Measurements from ENCODE around the gene SOHLH2. TPM values are rescaled to one million over a fixed set of nuclear protein-coding genes. Genes with fewer than 3 reads are reported as not detected.

Gene SOHLH2
- polyA plus RNA-seq, 1 experiment: 0.35 TPM

GRCh38 chr13:36193151-36193855 is 21.1 kb downstream of the SOHLH2 start:
- H3K4me3 ChIP-seq (ENCODE audit: low read depth, low read length): no peak overlapping the region
- TF ChIP-seq, protein P1, sequence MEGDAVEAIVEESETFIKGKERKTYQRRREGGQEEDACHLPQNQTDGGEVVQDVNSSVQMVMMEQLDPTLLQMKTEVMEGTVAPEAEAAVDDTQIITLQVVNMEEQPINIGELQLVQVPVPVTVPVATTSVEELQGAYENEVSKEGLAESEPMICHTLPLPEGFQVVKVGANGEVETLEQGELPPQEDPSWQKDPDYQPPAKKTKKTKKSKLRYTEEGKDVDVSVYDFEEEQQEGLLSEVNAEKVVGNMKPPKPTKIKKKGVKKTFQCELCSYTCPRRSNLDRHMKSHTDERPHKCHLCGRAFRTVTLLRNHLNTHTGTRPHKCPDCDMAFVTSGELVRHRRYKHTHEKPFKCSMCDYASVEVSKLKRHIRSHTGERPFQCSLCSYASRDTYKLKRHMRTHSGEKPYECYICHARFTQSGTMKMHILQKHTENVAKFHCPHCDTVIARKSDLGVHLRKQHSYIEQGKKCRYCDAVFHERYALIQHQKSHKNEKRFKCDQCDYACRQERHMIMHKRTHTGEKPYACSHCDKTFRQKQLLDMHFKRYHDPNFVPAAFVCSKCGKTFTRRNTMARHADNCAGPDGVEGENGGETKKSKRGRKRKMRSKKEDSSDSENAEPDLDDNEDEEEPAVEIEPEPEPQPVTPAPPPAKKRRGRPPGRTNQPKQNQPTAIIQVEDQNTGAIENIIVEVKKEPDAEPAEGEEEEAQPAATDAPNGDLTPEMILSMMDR (IDR thresholded peaks at IDR 0.05; ENCODE audit: low read depth, low read length): no peak
- no peaks in the 10 kb centered on the region for H3K9me3 ChIP-seq (ENCODE audit: control insufficient read depth, insufficient read depth, low read length)
- POLR2A ChIA-PET: no interaction called here
- H3K27me3 ChIP-seq (ENCODE audit: control insufficient read depth, insufficient read depth, low read length): peaks cover 2% of the 10 kb centered on the region
- CTCF ChIA-PET: interaction anchor here (0.8 kb wide), 1 partner anchor 24 kb away, joined by 9 read pairs; no protein-coding TSS in a partner anchor
- no peak for DNase-seq (ENCODE audit: low read depth, low spot score)
- H3K27ac ChIP-seq (ENCODE audit: low read depth, low read length): no peak overlapping the region

GRCh38 chr13:36192166-36192565 is 22.2 kb downstream of the SOHLH2 start:
- TF ChIP-seq, protein P1 (IDR thresholded peaks at IDR 0.05; ENCODE audit: low read depth, low read length): no peak
- CTCF ChIA-PET: no interaction called here
- DNase-seq (ENCODE audit: low read depth, low spot score): no peak
- Histone ChIP-seq H3K4me3 (ENCODE audit: low read depth, low read length) (no peak overlapping the region), H3K27me3 (ENCODE audit: control insufficient read depth, insufficient read depth, low read length) (peaks cover 2% of the 10 kb centered on the region), H3K9me3 (ENCODE audit: control insufficient read depth, insufficient read depth, low read length) (no peaks in the 10 kb centered on the region), H3K27ac (ENCODE audit: low read depth, low read length) (no peak overlapping the region)
- POLR2A ChIA-PET: no interaction called here

GRCh38 chr13:36190771-36191170 is 23.6 kb downstream of the SOHLH2 start:
- TF ChIP-seq, protein P1 (IDR thresholded peaks at IDR 0.05; ENCODE audit: low read depth, low read length): no peak
- DNase-seq (ENCODE audit: low read depth, low spot score): no peak
- Histone ChIP-seq H3K9me3 (ENCODE audit: control insufficient read depth, insufficient read depth, low read length) (no peaks in the 10 kb centered on the region), H3K4me3 (ENCODE audit: low read depth, low read length) (no peak overlapping the region), H3K27me3 (ENCODE audit: control insufficient read depth, insufficient read depth, low read length) (no peaks in the 10 kb centered on the region), H3K27ac (ENCODE audit: low read depth, low read length) (no peak overlapping the region)
- ChIA-PET CTCF (no interaction called here), POLR2A (no interaction called here)

DNA sequence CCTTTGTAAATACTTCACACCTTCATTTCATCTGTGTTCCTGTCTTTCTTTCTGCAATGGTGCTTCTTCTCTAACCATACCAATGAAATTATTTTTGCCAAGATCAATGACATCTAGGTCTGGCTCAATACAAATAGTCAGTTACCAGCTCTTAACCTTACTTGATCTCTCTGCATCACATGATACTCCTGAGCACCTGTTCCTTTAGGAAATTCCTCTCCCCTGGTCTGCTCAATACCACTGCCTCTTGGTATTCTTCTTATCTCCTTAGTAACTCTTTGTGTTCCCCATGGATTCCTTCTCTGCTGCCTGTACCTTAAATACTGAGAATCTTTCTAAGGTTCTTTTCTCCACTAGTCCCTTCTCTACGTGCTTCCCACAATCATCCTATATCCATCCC is 25.9 kb downstream of the SOHLH2 start:
- Histone ChIP-seq H3K27ac (ENCODE audit: low read depth, low read length) (no peak overlapping the region), H3K9me3 (ENCODE audit: control insufficient read depth, insufficient read depth, low read length) (no peaks in the 10 kb centered on the region), H3K4me3 (ENCODE audit: low read depth, low read length) (no peak overlapping the region), H3K27me3 (ENCODE audit: control insufficient read depth, insufficient read depth, low read length) (no peaks in the 10 kb centered on the region)
- TF ChIP-seq, protein P1 (IDR thresholded peaks at IDR 0.05; ENCODE audit: low read depth, low read length): no peak
- ChIA-PET POLR2A (no interaction called here), CTCF (interaction anchor here (0.6 kb wide), 1 partner anchor 91 kb away, joined by 3 read pairs; no protein-coding TSS in a partner anchor)
- DNase-seq (ENCODE audit: low read depth, low spot score): no peak

- POLR2A ChIA-PET: no interaction called here
- Histone ChIP-seq H3K4me3 (ENCODE audit: low read depth, low read length) (no peak overlapping the region), H3K27ac (ENCODE audit: low read depth, low read length) (no peak overlapping the region), H3K27me3 (ENCODE audit: control insufficient read depth, insufficient read depth, low read length) (no peaks in the 10 kb centered on the region), H3K9me3 (ENCODE audit: control insufficient read depth, insufficient read depth, low read length) (no peaks in the 10 kb centered on the region)
- no peak for DNase-seq (ENCODE audit: low read depth, low spot score)
- CTCF ChIA-PET: no interaction called here
- TF ChIP-seq, protein P1 (IDR thresholded peaks at IDR 0.05; ENCODE audit: low read depth, low read length): no peak
Measured at GRCh38 chr13:36183901-36184300, 30.5 kb downstream of the SOHLH2 start.
